ENCODE measurements around the gene PICALM. TPM values are rescaled to one million over a fixed set of nuclear protein-coding genes. Genes with fewer than 3 reads are reported as not detected.

The PICALM gene
- total and polyA plus RNA-seq, 2 donors (not counting 3 experiments of a cell fraction or from before 2014, with no cell fraction given): 181 to 202 TPM

DNA sequence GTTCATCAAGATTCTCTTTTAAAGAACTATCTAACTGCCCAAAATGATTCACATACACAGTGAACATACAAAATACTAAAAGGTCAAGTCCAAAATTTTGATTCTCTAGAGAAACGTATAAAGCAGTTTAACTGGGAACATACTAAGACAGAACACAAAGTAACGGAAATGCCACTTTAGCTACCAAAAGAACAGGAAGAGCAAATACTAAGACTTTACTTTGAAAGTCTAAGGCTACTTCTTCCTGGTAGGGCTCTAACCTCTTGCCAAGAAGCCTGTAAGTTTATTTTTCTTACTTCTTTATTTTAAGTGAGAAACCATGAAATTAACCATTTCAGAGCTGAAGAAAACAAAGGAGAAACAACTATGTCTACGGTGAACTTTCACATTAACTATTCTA, 6.2 kb downstream of the PICALM start:
- H2AFZ ChIP-seq (ENCODE audit: low read depth, low read length): no peak overlapping the region
- H3K9ac ChIP-seq (replicated peaks; ENCODE audit: extremely low read depth, insufficient read depth, low read length): peak overlapping the region; percentile 90
- FAIRE-seq (peak; percentile 48), DNase-seq (ENCODE audit: low read depth, low spot score) (peak; percentile 52)
- H3K4me3 ChIP-seq (replicated peaks in 1 of 3; ENCODE audit: insufficient read depth in 1 of 3, low read depth in 1 of 3, low read length in 3 of 3): peak overlapping the region in 2 of 3 experiments; percentile 11 to 73
- no peak for TF ChIP-seq JUN (IDR thresholded peaks at IDR 0.05; ENCODE audit: borderline replicate concordance, insufficient read depth, insufficient read length, low read depth)
- TF ChIP-seq MYC (IDR thresholded peaks at IDR 0.05; ENCODE audit: low read depth, low read length): no peak
- TF ChIP-seq, protein P1, sequence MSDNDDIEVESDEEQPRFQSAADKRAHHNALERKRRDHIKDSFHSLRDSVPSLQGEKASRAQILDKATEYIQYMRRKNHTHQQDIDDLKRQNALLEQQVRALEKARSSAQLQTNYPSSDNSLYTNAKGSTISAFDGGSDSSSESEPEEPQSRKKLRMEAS (IDR thresholded peaks at IDR 0.05; ENCODE audit: insufficient read depth, insufficient read length): no peak
- no peak for TF ChIP-seq POLR2A (IDR thresholded peaks at IDR 0.05; ENCODE audit: low read depth, low read length)
- no peak for TF ChIP-seq EZH2 (IDR thresholded peaks at IDR 0.05; ENCODE audit: borderline replicate concordance, low read depth, low read length, severe bottlenecking)
- TF ChIP-seq, protein P2, sequence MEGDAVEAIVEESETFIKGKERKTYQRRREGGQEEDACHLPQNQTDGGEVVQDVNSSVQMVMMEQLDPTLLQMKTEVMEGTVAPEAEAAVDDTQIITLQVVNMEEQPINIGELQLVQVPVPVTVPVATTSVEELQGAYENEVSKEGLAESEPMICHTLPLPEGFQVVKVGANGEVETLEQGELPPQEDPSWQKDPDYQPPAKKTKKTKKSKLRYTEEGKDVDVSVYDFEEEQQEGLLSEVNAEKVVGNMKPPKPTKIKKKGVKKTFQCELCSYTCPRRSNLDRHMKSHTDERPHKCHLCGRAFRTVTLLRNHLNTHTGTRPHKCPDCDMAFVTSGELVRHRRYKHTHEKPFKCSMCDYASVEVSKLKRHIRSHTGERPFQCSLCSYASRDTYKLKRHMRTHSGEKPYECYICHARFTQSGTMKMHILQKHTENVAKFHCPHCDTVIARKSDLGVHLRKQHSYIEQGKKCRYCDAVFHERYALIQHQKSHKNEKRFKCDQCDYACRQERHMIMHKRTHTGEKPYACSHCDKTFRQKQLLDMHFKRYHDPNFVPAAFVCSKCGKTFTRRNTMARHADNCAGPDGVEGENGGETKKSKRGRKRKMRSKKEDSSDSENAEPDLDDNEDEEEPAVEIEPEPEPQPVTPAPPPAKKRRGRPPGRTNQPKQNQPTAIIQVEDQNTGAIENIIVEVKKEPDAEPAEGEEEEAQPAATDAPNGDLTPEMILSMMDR (IDR thresholded peaks at IDR 0.05; ENCODE audit: extremely low read depth in 1 of 2, insufficient read depth in 1 of 2, low read depth in 1 of 2, low read length in 2 of 2): no peak
- no peak for TF ChIP-seq POLR2AphosphoS5 (IDR thresholded peaks at IDR 0.05; ENCODE audit: insufficient read depth, low read depth, low read length)
- no peak for TF ChIP-seq GATA2 (IDR thresholded peaks at IDR 0.05; ENCODE audit: insufficient read depth, insufficient read length, low read depth, low read length)
- no peak for TF ChIP-seq FOS (IDR thresholded peaks at IDR 0.05; ENCODE audit: borderline replicate concordance, insufficient read depth, low read length)
- peaks cover 100% of the 10 kb centered on the region for H3K79me2 ChIP-seq (ENCODE audit: control insufficient read depth, insufficient read depth, low read length)
- peak overlapping the region; percentile 97 for H3K4me2 ChIP-seq (ENCODE audit: insufficient read depth, low read length)
- peaks cover 5% of the 10 kb centered on the region for H3K9me1 ChIP-seq (replicated peaks; ENCODE audit: control insufficient read depth, extremely low read depth, insufficient read depth, low read length)
- POLR2A ChIA-PET: no interaction called here
- no peaks in the 10 kb centered on the region for H3K27me3 ChIP-seq (ENCODE audit: control insufficient read depth in 2 of 2, insufficient read depth in 2 of 2, low read length in 2 of 2)
- H3K4me1 ChIP-seq (ENCODE audit: control insufficient read depth, extremely low read depth, insufficient read depth, low read length): peaks cover 42% of the 10 kb centered on the region
- peaks cover 25% of the 10 kb centered on the region for H4K20me1 ChIP-seq (replicated peaks; ENCODE audit: control insufficient read depth, extremely low read depth, insufficient read depth, low read length)
- peak overlapping the region; percentile 84 for H3K27ac ChIP-seq (ENCODE audit: insufficient read depth, low read depth, low read length)
- CTCF ChIA-PET: interaction anchor here (0.9 to 1.6 kb wide), 4 partner anchors 10 to 131 kb away, joined by 3 to 13 read pairs (median 7); no protein-coding TSS in a partner anchor
- no peaks in the 10 kb centered on the region for H3K9me3 ChIP-seq (replicated peaks; ENCODE audit: control insufficient read depth, insufficient read depth, low read length)
- H3K36me3 ChIP-seq (ENCODE audit: control insufficient read depth in 2 of 2, extremely low read depth in 1 of 2, insufficient read depth in 2 of 2, low read length in 2 of 2): no peaks in the 10 kb centered on the region
- dilution Hi-C loops (cut with MboI; ENCODE audit: extremely low pct_ligation_motif_present, low sequenced_read_pairs): no loop called here
- intact Hi-C loops (cut with micrococcal nuclease): loop anchor here (10.0 kb wide), 1 partner anchor 328 kb away; no protein-coding TSS in a partner anchor
- BruUV-seq (replicated peaks): no TSS peak

All from endothelial cell of umbilical vein (primary cell).